Fibroblast of lung (primary cell): ENCODE data around the gene ACOX1.

Experiments used
- EZH2 ChIP-seq: IDR thresholded peaks from 2 replicates; pipeline ENCODE4 v1.5.1; 2012; ENCODE audit warnings: low read length, control low read depth, mild to moderate bottlenecking; ENCODE audit errors: missing control alignments
- TF ChIP-seq, protein P1 (sequence below), 2 donors: IDR thresholded peaks in 1 of 2; conservative IDR thresholded peaks in 1 of 2; 1 replicate in 1 of 2; 2 replicates in 1 of 2; pipeline ENCODE4 v1.5.1; 2011 to 2012; ENCODE audit warnings: low read length in 2 of 2, control low read depth in 1 of 2, inconsistent platforms in 1 of 2, low read depth in 1 of 2, mild to moderate bottlenecking in 1 of 2

- TF ChIP-seq, protein P1, sequence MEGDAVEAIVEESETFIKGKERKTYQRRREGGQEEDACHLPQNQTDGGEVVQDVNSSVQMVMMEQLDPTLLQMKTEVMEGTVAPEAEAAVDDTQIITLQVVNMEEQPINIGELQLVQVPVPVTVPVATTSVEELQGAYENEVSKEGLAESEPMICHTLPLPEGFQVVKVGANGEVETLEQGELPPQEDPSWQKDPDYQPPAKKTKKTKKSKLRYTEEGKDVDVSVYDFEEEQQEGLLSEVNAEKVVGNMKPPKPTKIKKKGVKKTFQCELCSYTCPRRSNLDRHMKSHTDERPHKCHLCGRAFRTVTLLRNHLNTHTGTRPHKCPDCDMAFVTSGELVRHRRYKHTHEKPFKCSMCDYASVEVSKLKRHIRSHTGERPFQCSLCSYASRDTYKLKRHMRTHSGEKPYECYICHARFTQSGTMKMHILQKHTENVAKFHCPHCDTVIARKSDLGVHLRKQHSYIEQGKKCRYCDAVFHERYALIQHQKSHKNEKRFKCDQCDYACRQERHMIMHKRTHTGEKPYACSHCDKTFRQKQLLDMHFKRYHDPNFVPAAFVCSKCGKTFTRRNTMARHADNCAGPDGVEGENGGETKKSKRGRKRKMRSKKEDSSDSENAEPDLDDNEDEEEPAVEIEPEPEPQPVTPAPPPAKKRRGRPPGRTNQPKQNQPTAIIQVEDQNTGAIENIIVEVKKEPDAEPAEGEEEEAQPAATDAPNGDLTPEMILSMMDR (conservative IDR thresholded peaks at IDR 0.05 in 1 of 2, IDR thresholded peaks at IDR 0.05 in 1 of 2; ENCODE audit: low read depth in 1 of 2, low read length in 2 of 2) = no peak
- TF ChIP-seq EZH2 = no peak
Observed at GRCh38 chr17:76004750-76005262, 25.8 kb upstream of the ACOX1 start.
